SK-N-SH (cell line): ENCODE data around the gene NOTUM. TPM values are rescaled to one million over a fixed set of nuclear protein-coding genes. Genes with fewer than 3 reads are reported as not detected.

Source experiments
- CTCF ChIA-PET: fragments of 300-600, 350-600 bp; formaldehyde crosslinking; extraction: SDS; loops from one replicate; lab custom pipeline; 2021; lab: Yijun Ruan, JAX
- POLR2A ChIA-PET: fragments of 350-600 bp; sonication (Branson Sonifier 250); formaldehyde crosslinking; extraction: SDS; loops from one replicate; lab custom pipeline; 2020; ENCODE audit warnings: antibody characterized with exemption, inconsistent platforms; lab: Yijun Ruan, JAX
- DNase-seq: peaks from one replicate; pipeline ENCODE4 v3.0.0; 2012
- H2AFZ ChIP-seq: fragments of 200-600 bp; sonication (generic); 2 replicates; pipeline ENCODE4 v1.8.1; 2016; ENCODE audit warnings: antibody characterized with exemption, mild to moderate bottlenecking, low read depth
- H3F3A ChIP-seq: fragments of 200-600 bp; sonication (generic); replicated peaks from 2 replicates; pipeline ENCODE3; 2016; ENCODE audit warnings: antibody characterized with exemption, mild to moderate bottlenecking; ENCODE audit not compliant: insufficient read depth
- H3K27ac ChIP-seq, 2 experiments: fragments of 200-500 bp in 1 of 2; fragments of 200-600 bp in 1 of 2; sonication (Bioruptor generic) in 1 of 2; sonication (generic), shearing (Covaris generic) in 1 of 2; 2 replicates each; pipeline versions ENCODE4 v1.5.1 to v1.6.1; 2014 to 2016; ENCODE audit warnings: low read depth in 2 of 2, inconsistent platforms in 1 of 2, low read length in 1 of 2, mild to moderate bottlenecking in 1 of 2, mixed read lengths in 1 of 2
- H3K27me3 ChIP-seq: fragments of 200-600 bp; sonication (generic), shearing (Covaris generic); 2 replicates; pipeline ENCODE4 v1.6.1; 2016; ENCODE audit warnings: mixed run types; ENCODE audit not compliant: insufficient read depth
- H3K36me3 ChIP-seq, 2 experiments: fragments of 200-500 bp in 1 of 2; fragments of 200-600 bp in 1 of 2; sonication (Bioruptor generic) in 1 of 2; sonication (generic) in 1 of 2; replicated peaks in 1 of 2; 2 replicates each; pipeline versions ENCODE3 to v1.5.1; 2014 to 2016; ENCODE audit warnings: low read length in 1 of 2, mild to moderate bottlenecking in 1 of 2; ENCODE audit not compliant: insufficient read depth in 2 of 2, control insufficient read depth in 1 of 2
- H3K4me1 ChIP-seq, 2 experiments: fragments of 200-500 bp in 1 of 2; fragments of 200-600 bp in 1 of 2; sonication (Bioruptor generic) in 1 of 2; sonication (generic), shearing (Covaris generic) in 1 of 2; 2 replicates each; pipeline versions ENCODE4 v1.5.1 to v1.6.1; 2014 to 2016; ENCODE audit warnings: low read depth in 1 of 2, low read length in 1 of 2, mixed run types in 1 of 2; ENCODE audit not compliant: insufficient read depth in 2 of 2, control insufficient read depth in 1 of 2
- H3K4me2 ChIP-seq: fragments of 200-600 bp; sonication (generic), shearing (Covaris generic); 2 replicates; pipeline ENCODE4 v1.6.1; 2017; ENCODE audit warnings: mixed run types
- H3K4me3 ChIP-seq, 2 experiments: fragments of 200-500 bp in 1 of 2; fragments of 200-600 bp in 1 of 2; sonication (Bioruptor generic) in 1 of 2; sonication (generic), shearing (Covaris generic) in 1 of 2; 2 replicates each; pipeline versions ENCODE4 v1.5.1 to v1.8.1; 2014 to 2016; ENCODE audit warnings: low read depth in 2 of 2, inconsistent platforms in 1 of 2, low read length in 1 of 2, mild to moderate bottlenecking in 1 of 2, mixed read lengths in 1 of 2, moderate library complexity in 1 of 2
- H3K79me2 ChIP-seq: fragments of 200-600 bp; sonication (generic); 2 replicates; pipeline ENCODE4 v1.8.1; 2017; ENCODE audit warnings: mild to moderate bottlenecking; ENCODE audit not compliant: insufficient read depth
- H3K9ac ChIP-seq: fragments of 200-600 bp; sonication (generic); 2 replicates; pipeline ENCODE4 v1.6.1; 2017; ENCODE audit warnings: mixed run types
- H3K9me2 ChIP-seq: fragments of 200-600 bp; sonication (generic); 2 replicates; pipeline ENCODE4 v1.6.1; 2017; ENCODE audit warnings: mixed run types
- H3K9me3 ChIP-seq: fragments of 200-600 bp; sonication (generic); 2 replicates; pipeline ENCODE4 v1.6.1; 2017; ENCODE audit warnings: mixed run types, mild to moderate bottlenecking, moderate library complexity
- H4K20me1 ChIP-seq: fragments of 200-600 bp; sonication (generic); 2 replicates; pipeline ENCODE4 v1.6.1; 2017; ENCODE audit warnings: mild to moderate bottlenecking, mixed run types; ENCODE audit not compliant: insufficient read depth
- EP300 ChIP-seq, 2 experiments: IDR thresholded peaks; 2 replicates each; pipeline versions ENCODE4 v1.4.0 to v1.6.1; 2012; ENCODE audit warnings: borderline replicate concordance in 1 of 2, low read depth in 1 of 2, low read length in 1 of 2
- EZH2phosphoT487 ChIP-seq: fragments of 200-600 bp; sonication (generic); IDR thresholded peaks from 2 replicates; pipeline ENCODE4 v1.6.1; 2017; ENCODE audit warnings: low read depth, mixed run types, mild to moderate bottlenecking, antibody characterized with exemption, moderate library complexity, borderline replicate concordance
- FOXJ3 ChIP-seq: sonication (generic); formaldehyde crosslinking; IDR thresholded peaks from 2 replicates; pipeline ENCODE4 v1.5.1; 2020; ENCODE audit warnings: mild to moderate bottlenecking, missing genetic modification reagents
- GABPA ChIP-seq: IDR thresholded peaks from 2 replicates; pipeline ENCODE4 v1.4.0; 2012; ENCODE audit warnings: low read depth, mild to moderate bottlenecking
- GATA2 ChIP-seq: sonication (generic); formaldehyde crosslinking; IDR thresholded peaks from 2 replicates; pipeline ENCODE4 v1.5.0; 2020; ENCODE audit warnings: mild to moderate bottlenecking, missing genetic modification reagents
- JUND ChIP-seq: IDR thresholded peaks from 2 replicates; pipeline ENCODE4 v1.4.0; 2012
- MEF2A ChIP-seq: IDR thresholded peaks from 2 replicates; pipeline ENCODE4 v1.4.0; 2012; ENCODE audit warnings: low read depth, borderline replicate concordance
- NFIC ChIP-seq: IDR thresholded peaks from 2 replicates; pipeline ENCODE4 v1.4.0; 2012; ENCODE audit warnings: borderline replicate concordance
- POLR2AphosphoS5 ChIP-seq: IDR thresholded peaks from 2 replicates; pipeline ENCODE4 v1.6.1; 2012; ENCODE audit warnings: low read depth, low read length
- RCOR1 ChIP-seq: fragments of 150-350 bp; IDR thresholded peaks from 2 replicates; pipeline ENCODE4 v1.6.1; 2017; ENCODE audit warnings: antibody characterized with exemption, low read length
- RFX5 ChIP-seq: IDR thresholded peaks from 2 replicates; pipeline ENCODE4 v1.6.1; 2012; ENCODE audit warnings: mild to moderate bottlenecking, improper control_type of control experiment, low read length
- SIN3A ChIP-seq: IDR thresholded peaks from 2 replicates; pipeline ENCODE4 v1.6.1; 2012; ENCODE audit warnings: low read depth, mild to moderate bottlenecking, low read length, moderate library complexity, borderline replicate concordance
- SMC3 ChIP-seq: IDR thresholded peaks from 2 replicates; pipeline ENCODE4 v1.6.1; 2012; ENCODE audit warnings: low read depth, low read length, improper control_type of control experiment
- TAF1 ChIP-seq: IDR thresholded peaks from 2 replicates; pipeline ENCODE4 v1.6.1; 2012; ENCODE audit warnings: low read depth, mild to moderate bottlenecking, low read length, moderate library complexity, borderline replicate concordance
- TEAD4 ChIP-seq: IDR thresholded peaks from 2 replicates; pipeline ENCODE4 v1.4.0; 2012; ENCODE audit warnings: mild to moderate bottlenecking, borderline replicate concordance; ENCODE audit not compliant: insufficient read depth
- YY1 ChIP-seq: IDR thresholded peaks from 2 replicates; pipeline ENCODE4 v1.4.0; 2012; ENCODE audit warnings: low read depth, mild to moderate bottlenecking
- WGBS: methylation state at CpG from one replicate; pipeline ENCODE4 v1.1.6; 2017; ENCODE audit warnings: low lambda C conversion rate; 5-methylcytosine and 5-hydroxymethylcytosine counted together
- polyA plus RNA-seq, 3 experiments: library from polyadenylated mRNA; depleted of rRNA; stranded (reverse); fragments of >200 nt; gene quantifications; 2 replicates each; pipeline ENCODE4 v1.2.3, GENCODE V29; 2012
- TF ChIP-seq, protein P1 (sequence below): fragments of 200-600 bp; sonication (generic); IDR thresholded peaks from 2 replicates; pipeline ENCODE4 v1.6.1; 2017; ENCODE audit warnings: antibody characterized with exemption, mild to moderate bottlenecking, moderate library complexity
- TF ChIP-seq, protein P2 (sequence below): IDR thresholded peaks from 2 replicates; pipeline ENCODE4 v1.4.0; 2012; ENCODE audit warnings: low read depth

The NOTUM gene
- polyA plus RNA-seq, 1 of the 3 experiments (the other 2 are of a cell fraction), result 0.33 TPM

DNA sequence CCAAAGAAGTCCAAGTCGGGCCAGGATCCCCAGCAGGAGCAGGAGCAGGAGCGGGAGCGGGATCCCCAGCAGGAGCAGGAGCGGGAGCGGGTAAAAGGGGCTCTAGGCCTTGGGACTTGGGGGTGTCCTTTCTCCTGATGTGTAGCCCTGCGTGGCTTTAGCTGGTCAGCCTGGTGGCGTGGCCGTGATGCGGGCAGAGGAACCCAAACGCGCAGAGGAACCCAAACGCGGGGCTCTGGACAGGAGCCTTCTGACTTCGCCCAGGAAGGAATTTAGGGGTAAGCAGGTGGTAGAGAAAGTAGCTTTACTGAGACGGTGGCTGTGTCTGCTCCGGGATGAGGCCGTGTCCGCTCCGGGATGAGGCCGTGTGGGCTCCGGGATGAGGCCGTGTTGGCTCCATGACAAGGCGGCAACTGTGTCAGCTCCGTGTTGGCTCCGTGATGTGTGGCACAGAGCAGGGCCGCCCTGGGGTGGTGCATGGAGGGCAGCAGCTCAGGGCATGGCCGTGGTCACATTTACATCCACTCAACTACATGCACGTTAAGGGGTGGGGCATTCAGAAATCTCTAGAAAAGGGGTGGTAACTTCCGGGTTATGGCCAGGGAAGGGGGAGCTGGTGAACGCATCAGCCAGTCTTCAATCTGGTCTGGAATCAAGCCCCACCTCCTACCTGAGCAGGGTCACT lies 35.9 kb upstream of the NOTUM start:
- H3K9ac ChIP-seq, result no peak overlapping the region
- no peak overlapping the region for H3K4me3 ChIP-seq
- CTCF ChIA-PET, result interaction anchor here (0.6 to 6.3 kb wide), 4 partner anchors 24 to 218 kb away, joined by 3 to 56 read pairs (median 23); partner anchors contain the start of genes CENPX and NOTUM
- H4K20me1 ChIP-seq, result no peaks in the 10 kb centered on the region
- no peaks in the 10 kb centered on the region for H3K27me3 ChIP-seq
- H3K79me2 ChIP-seq, result peaks cover 10% of the 10 kb centered on the region
- POLR2A ChIA-PET, result interaction anchor here (0.8 kb wide), 1 partner anchor 19 kb away, joined by 3 read pairs; no protein-coding TSS in a partner anchor
- H3K27ac ChIP-seq, result no peak overlapping the region
- peaks cover 1% of the 10 kb centered on the region for H3F3A ChIP-seq
- no peaks in the 10 kb centered on the region for H3K9me3 ChIP-seq
- H3K4me1 ChIP-seq, result peaks cover 0 to 10% of the 10 kb centered on the region in 2 experiments; a peak in 1 of 4 replicates
- no peak overlapping the region for H3K4me2 ChIP-seq
- 96% methylated on average over 30 of the region's 30 CpGs for WGBS
- no peak for TF ChIP-seq JUND
- TF ChIP-seq, protein P1, sequence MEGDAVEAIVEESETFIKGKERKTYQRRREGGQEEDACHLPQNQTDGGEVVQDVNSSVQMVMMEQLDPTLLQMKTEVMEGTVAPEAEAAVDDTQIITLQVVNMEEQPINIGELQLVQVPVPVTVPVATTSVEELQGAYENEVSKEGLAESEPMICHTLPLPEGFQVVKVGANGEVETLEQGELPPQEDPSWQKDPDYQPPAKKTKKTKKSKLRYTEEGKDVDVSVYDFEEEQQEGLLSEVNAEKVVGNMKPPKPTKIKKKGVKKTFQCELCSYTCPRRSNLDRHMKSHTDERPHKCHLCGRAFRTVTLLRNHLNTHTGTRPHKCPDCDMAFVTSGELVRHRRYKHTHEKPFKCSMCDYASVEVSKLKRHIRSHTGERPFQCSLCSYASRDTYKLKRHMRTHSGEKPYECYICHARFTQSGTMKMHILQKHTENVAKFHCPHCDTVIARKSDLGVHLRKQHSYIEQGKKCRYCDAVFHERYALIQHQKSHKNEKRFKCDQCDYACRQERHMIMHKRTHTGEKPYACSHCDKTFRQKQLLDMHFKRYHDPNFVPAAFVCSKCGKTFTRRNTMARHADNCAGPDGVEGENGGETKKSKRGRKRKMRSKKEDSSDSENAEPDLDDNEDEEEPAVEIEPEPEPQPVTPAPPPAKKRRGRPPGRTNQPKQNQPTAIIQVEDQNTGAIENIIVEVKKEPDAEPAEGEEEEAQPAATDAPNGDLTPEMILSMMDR, result no peak
- no peak for TF ChIP-seq YY1
- no peak for TF ChIP-seq FOXJ3 (CRISPR knock-in tag)
- no peak overlapping the region for H2AFZ ChIP-seq
- peaks cover 0 to 9% of the 10 kb centered on the region in 2 experiments for H3K36me3 ChIP-seq
- H3K9me2 ChIP-seq, result no peaks in the 10 kb centered on the region
- no peak for DNase-seq

DNA sequence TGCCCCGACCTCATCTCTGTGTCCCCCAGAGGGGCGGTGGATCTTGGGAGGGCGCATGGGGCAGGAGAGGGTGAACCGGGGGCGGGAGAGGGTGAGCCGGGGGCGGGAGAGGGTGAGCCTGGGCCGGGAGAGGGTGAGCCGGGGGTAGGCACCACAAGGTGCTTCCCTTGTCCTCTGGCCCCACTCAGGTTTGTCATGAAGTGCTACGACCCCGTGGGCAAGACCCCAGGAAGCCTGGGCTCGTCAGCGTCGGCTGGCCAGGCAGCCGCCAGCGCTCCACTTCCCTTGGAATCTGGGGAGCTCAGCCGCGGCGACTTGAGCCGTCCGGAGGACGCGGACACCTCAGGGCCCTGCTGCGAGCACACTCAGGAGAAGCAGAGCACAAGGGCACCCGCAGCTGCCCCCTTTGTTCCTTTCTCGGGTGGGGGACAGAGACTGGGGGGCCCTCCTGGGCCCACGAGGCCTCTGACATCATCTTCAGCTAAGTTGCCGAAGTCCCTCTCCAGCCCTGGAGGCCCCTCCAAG lies 35.3 kb upstream of the NOTUM start:
- H2AFZ ChIP-seq, result no peak overlapping the region
- WGBS, result 95% methylated on average over 25 of the region's 28 CpGs
- peaks cover 0 to 16% of the 10 kb centered on the region in 2 experiments; a peak in 1 of 4 replicates for H3K4me1 ChIP-seq
- H3K27ac ChIP-seq, result no peak overlapping the region
- H3F3A ChIP-seq, result no peaks in the 10 kb centered on the region
- TF ChIP-seq GATA2 (no peak), TAF1 (no peak), JUND (no peak), RFX5 (no peak), RCOR1 (no peak), GABPA (no peak), MEF2A (no peak), POLR2AphosphoS5 (no peak), EP300 (IDR thresholded peaks at IDR 0.05; ENCODE audit: borderline replicate concordance in 1 of 2, low read depth in 1 of 2, low read length in 1 of 2) (no peak), TEAD4 (no peak), NFIC (no peak), EZH2phosphoT487 (no peak), SMC3 (no peak), SIN3A (no peak)
- TF ChIP-seq, protein P2, sequence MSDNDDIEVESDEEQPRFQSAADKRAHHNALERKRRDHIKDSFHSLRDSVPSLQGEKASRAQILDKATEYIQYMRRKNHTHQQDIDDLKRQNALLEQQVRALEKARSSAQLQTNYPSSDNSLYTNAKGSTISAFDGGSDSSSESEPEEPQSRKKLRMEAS, result no peak
- TF ChIP-seq, protein P1, result no peak
- peaks cover 11% of the 10 kb centered on the region for H3K79me2 ChIP-seq
- no peak overlapping the region for H3K9ac ChIP-seq
- no peak for DNase-seq
- no peak overlapping the region for H3K4me3 ChIP-seq
- ChIA-PET POLR2A (interaction anchor here (0.8 kb wide), 1 partner anchor 19 kb away, joined by 3 read pairs; no protein-coding TSS in a partner anchor), CTCF (interaction anchor here (1.3 to 6.3 kb wide), 4 partner anchors 9 to 35 kb away, joined by 3 to 56 read pairs (median 24); partner anchors contain the start of genes CENPX and NOTUM)
- no peaks in the 10 kb centered on the region for H3K27me3 ChIP-seq
- H4K20me1 ChIP-seq, result no peaks in the 10 kb centered on the region
- no peaks in the 10 kb centered on the region for H3K9me3 ChIP-seq
- no peaks in the 10 kb centered on the region for H3K9me2 ChIP-seq
- H3K36me3 ChIP-seq, result peaks cover 0 to 9% of the 10 kb centered on the region in 2 experiments
- H3K4me2 ChIP-seq, result no peak overlapping the region
